ENCODE data around the gene NEK5.

NEK5 gene

DNA sequence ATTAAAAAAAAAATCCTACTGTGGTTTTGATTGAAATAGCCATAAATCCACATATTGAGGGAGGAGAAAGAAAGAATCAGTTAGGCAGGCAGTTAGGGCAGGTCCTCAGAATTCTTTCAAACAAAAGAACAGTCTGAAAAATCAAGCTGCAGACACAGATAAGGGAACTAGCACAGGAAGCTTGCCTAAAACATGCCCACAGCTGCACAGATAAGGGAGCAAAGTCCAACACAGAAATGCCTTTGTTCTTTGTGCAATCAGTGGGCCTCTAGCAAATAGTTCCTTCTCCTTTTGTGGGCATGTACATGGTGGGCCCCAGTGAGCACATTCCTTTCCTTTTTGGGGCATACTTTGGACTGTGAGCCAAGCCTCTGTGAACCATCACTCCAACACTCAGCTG lies 61.6 kb downstream of the NEK5 start:
- TF ChIP-seq, protein P1, sequence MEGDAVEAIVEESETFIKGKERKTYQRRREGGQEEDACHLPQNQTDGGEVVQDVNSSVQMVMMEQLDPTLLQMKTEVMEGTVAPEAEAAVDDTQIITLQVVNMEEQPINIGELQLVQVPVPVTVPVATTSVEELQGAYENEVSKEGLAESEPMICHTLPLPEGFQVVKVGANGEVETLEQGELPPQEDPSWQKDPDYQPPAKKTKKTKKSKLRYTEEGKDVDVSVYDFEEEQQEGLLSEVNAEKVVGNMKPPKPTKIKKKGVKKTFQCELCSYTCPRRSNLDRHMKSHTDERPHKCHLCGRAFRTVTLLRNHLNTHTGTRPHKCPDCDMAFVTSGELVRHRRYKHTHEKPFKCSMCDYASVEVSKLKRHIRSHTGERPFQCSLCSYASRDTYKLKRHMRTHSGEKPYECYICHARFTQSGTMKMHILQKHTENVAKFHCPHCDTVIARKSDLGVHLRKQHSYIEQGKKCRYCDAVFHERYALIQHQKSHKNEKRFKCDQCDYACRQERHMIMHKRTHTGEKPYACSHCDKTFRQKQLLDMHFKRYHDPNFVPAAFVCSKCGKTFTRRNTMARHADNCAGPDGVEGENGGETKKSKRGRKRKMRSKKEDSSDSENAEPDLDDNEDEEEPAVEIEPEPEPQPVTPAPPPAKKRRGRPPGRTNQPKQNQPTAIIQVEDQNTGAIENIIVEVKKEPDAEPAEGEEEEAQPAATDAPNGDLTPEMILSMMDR (IDR thresholded peaks at IDR 0.05) = no peak

DNA sequence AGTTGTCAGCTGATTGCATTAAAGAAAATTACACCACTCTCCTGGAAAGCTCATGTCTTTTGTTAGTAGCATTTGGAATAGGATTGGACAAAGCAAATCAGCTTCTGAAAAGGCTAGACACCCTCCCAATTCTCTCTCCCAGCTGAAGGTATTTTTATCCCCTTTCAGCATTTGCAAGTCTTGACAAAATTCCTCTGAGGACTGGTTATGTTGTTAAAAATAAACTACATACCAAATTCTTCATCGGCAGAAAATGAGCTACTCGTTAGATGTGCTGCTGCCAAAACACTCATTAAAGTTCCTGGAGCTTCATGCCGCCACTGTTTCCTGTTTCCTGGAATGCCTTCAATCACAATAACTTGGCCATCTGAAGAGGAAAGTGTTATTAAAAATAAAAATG lies 67.3 kb downstream of the NEK5 start:
- TF ChIP-seq, protein P1 (IDR thresholded peaks at IDR 0.05) = no peak

DNA sequence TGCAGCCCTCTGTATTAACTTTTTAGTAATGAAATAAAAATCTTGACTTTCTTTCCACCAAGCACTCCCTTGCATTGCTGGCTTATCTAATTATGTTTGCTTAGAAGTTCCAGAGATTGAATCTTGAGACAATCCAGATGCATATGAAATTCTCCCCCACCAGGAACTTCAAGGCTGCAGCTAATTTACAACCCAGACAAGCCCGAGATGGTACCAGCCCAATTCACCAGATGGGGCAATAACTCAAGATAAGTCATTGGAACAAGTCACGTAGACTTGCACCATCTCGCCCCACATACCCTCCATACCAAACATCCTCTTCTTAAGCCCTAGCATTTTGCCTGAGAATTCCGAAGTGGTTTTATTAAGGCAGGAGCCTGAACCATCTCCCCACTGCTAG lies 75.4 kb downstream of the NEK5 start:
- TF ChIP-seq, protein P1 (IDR thresholded peaks at IDR 0.05) = no peak

DNA sequence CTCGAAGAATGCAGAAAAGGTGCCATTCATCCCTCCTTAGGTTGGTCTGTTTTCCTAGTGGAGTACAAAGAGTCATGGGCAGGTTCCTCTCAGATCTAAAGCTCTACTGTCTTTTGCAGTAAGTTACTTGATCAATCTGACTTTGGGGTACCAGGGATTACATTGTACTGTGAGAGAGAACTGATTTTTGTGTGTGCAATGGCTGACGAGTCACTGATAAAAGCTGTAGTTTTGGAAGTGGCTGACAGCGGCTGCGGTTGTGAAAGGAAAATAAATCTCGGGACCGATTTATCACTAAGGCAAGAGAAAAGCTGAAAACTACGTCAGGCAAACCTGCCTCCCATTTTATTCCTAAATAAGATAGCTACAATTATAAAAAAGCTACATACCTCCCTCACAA lies 77.5 kb downstream of the NEK5 start:
- TF ChIP-seq, protein P1 (IDR thresholded peaks at IDR 0.05) = no peak

- TF ChIP-seq, protein P1 (IDR thresholded peaks at IDR 0.05) = no peak
Observed at GRCh38 chr13:52048516-52048915, 80.4 kb downstream of the NEK5 start.

DNA sequence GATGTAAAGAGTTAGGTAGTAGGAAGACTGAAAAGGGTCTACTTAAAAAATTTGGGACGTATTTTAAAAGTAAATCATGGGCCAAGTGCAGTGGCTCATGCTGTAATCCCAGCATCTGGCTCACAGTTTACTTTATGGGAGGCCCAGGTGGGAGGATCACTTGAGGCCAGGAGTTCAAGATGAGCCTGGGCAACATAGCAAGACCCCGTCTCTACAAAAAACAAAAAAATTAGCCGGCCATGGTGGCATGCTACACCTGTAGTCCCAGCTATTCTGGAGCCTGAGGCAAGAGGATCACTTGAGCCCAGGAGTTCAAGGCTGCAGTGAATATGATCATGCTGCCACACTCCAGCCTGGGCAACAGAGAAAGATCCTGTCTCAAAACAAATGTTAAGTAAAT lies 81.4 kb downstream of the NEK5 start:
- TF ChIP-seq, protein P1 (IDR thresholded peaks at IDR 0.05) = no peak

DNA sequence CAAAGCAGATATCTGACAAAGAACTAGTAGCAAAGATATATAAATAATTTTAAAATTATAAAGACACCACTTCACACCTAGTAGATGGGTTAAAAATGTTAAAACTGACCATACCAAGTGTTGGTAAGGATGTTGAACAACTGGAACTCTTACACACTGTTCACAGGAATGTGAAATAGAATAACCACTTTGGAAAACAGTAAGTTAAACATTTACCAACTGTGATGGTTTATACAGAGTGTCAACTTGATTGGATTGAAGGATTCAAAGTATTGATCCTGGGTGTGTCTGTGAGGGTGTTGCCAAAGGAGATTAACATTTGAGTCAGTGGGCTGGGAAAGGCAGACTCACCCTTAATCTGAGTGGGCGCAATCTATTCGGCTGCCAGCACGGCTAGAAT lies 85.2 kb downstream of the NEK5 start:
- TF ChIP-seq, protein P1 (IDR thresholded peaks at IDR 0.05) = no peak

GRCh38 chr13:52036037-52036436 lies 92.8 kb downstream of the NEK5 start:
- TF ChIP-seq, protein P1 (IDR thresholded peaks at IDR 0.05) = no peak
